Measurements from ENCODE around the gene TPO. TPM values are rescaled to one million over a fixed set of nuclear protein-coding genes. Genes with fewer than 3 reads are reported as not detected.
"Not testable (repeated sequence)": the region's sequence is repeated elsewhere in the genome, so short reads cannot be mapped to it uniquely, and the experiment has no call there.

Gene TPO
- total and polyA plus RNA-seq, 4 donors: not detected

DNA sequence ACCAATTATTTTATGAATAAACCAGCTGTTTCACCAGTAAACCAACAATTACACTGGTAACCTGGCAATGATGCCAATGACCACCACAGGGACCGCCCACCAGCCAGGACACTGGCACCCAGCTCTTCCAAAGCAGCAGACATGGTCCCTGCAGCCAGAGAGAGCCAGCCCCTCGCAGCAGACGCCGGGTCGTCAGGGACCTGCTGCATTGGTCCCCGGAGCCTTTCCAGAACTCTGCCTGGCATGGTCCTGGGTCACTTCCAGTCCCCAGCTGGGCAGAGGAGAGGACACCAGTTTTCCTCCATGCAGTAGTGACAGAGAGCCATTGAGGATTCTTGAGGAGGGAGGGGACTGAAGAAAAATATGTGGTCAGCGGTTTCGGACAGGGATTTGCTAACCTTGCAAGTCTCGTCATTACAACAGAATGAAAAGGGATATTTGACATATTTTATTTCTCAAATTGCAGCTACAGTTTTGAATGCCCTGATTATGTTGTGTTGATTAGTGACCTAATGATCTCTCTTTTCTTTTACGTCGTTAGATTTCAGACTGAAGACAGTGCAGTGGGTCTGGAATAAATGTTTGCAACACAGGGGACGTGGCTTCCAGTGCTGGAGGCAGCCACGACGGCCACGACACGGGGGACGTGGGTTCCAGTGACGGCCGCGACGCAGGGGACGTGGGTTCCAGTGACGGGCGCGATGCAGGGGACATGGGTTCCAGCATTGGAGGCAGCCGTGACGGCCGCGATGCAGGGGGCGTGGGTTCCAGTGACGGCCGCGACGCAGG lies 154.5 kb downstream of the TPO start:
- DNase-seq (ENCODE audit: low spot score): no peak
- no peaks in the 10 kb centered on the region for H3K4me1 ChIP-seq (ENCODE audit: control insufficient read depth in 4 of 4, insufficient read depth in 4 of 4, low read length in 3 of 4)
- TF ChIP-seq, protein P1, sequence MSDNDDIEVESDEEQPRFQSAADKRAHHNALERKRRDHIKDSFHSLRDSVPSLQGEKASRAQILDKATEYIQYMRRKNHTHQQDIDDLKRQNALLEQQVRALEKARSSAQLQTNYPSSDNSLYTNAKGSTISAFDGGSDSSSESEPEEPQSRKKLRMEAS (IDR thresholded peaks at IDR 0.05): no peak
- TF ChIP-seq RXRA (IDR thresholded peaks at IDR 0.05): no peak
- no peak for TF ChIP-seq GABPA (IDR thresholded peaks at IDR 0.05 in 1 of 2, conservative IDR thresholded peaks at IDR 0.05 in 1 of 2)
- no peak for TF ChIP-seq YY1 (IDR thresholded peaks at IDR 0.05)
- TF ChIP-seq SP1 (IDR thresholded peaks at IDR 0.05): no peak
- TF ChIP-seq FOXA2 (IDR thresholded peaks at IDR 0.05): no peak
- TF ChIP-seq NR2F2 (IDR thresholded peaks at IDR 0.05): no peak
- TF ChIP-seq HNF4A (conservative IDR thresholded peaks at IDR 0.05): no peak
- TF ChIP-seq HNF4G (IDR thresholded peaks at IDR 0.05): no peak
- no peak for TF ChIP-seq EGR1 (IDR thresholded peaks at IDR 0.05; ENCODE audit: low read depth in 2 of 2)
- TF ChIP-seq, protein P2, sequence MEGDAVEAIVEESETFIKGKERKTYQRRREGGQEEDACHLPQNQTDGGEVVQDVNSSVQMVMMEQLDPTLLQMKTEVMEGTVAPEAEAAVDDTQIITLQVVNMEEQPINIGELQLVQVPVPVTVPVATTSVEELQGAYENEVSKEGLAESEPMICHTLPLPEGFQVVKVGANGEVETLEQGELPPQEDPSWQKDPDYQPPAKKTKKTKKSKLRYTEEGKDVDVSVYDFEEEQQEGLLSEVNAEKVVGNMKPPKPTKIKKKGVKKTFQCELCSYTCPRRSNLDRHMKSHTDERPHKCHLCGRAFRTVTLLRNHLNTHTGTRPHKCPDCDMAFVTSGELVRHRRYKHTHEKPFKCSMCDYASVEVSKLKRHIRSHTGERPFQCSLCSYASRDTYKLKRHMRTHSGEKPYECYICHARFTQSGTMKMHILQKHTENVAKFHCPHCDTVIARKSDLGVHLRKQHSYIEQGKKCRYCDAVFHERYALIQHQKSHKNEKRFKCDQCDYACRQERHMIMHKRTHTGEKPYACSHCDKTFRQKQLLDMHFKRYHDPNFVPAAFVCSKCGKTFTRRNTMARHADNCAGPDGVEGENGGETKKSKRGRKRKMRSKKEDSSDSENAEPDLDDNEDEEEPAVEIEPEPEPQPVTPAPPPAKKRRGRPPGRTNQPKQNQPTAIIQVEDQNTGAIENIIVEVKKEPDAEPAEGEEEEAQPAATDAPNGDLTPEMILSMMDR (IDR thresholded peaks at IDR 0.05; ENCODE audit: low read depth, low read length, missing input control): no peak
- TF ChIP-seq, protein P3, sequence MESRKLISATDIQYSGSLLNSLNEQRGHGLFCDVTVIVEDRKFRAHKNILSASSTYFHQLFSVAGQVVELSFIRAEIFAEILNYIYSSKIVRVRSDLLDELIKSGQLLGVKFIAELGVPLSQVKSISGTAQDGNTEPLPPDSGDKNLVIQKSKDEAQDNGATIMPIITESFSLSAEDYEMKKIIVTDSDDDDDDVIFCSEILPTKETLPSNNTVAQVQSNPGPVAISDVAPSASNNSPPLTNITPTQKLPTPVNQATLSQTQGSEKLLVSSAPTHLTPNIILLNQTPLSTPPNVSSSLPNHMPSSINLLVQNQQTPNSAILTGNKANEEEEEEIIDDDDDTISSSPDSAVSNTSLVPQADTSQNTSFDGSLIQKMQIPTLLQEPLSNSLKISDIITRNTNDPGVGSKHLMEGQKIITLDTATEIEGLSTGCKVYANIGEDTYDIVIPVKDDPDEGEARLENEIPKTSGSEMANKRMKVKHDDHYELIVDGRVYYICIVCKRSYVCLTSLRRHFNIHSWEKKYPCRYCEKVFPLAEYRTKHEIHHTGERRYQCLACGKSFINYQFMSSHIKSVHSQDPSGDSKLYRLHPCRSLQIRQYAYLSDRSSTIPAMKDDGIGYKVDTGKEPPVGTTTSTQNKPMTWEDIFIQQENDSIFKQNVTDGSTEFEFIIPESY (IDR thresholded peaks at IDR 0.05): no peak
- TF ChIP-seq TAF1 (conservative IDR thresholded peaks at IDR 0.05): no peak
- no peak for TF ChIP-seq JUND (IDR thresholded peaks at IDR 0.05)
- no peak for TF ChIP-seq FOXA1 (IDR thresholded peaks at IDR 0.05)
- no peak for TF ChIP-seq RAD21 (IDR thresholded peaks at IDR 0.05)
- TF ChIP-seq, protein P4, sequence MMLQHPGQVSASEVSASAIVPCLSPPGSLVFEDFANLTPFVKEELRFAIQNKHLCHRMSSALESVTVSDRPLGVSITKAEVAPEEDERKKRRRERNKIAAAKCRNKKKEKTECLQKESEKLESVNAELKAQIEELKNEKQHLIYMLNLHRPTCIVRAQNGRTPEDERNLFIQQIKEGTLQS (IDR thresholded peaks at IDR 0.05): no peak
- TF ChIP-seq, protein P5, sequence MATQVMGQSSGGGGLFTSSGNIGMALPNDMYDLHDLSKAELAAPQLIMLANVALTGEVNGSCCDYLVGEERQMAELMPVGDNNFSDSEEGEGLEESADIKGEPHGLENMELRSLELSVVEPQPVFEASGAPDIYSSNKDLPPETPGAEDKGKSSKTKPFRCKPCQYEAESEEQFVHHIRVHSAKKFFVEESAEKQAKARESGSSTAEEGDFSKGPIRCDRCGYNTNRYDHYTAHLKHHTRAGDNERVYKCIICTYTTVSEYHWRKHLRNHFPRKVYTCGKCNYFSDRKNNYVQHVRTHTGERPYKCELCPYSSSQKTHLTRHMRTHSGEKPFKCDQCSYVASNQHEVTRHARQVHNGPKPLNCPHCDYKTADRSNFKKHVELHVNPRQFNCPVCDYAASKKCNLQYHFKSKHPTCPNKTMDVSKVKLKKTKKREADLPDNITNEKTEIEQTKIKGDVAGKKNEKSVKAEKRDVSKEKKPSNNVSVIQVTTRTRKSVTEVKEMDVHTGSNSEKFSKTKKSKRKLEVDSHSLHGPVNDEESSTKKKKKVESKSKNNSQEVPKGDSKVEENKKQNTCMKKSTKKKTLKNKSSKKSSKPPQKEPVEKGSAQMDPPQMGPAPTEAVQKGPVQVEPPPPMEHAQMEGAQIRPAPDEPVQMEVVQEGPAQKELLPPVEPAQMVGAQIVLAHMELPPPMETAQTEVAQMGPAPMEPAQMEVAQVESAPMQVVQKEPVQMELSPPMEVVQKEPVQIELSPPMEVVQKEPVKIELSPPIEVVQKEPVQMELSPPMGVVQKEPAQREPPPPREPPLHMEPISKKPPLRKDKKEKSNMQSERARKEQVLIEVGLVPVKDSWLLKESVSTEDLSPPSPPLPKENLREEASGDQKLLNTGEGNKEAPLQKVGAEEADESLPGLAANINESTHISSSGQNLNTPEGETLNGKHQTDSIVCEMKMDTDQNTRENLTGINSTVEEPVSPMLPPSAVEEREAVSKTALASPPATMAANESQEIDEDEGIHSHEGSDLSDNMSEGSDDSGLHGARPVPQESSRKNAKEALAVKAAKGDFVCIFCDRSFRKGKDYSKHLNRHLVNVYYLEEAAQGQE (IDR thresholded peaks at IDR 0.05): no peak
- no peaks in the 10 kb centered on the region for H3K27me3 ChIP-seq (ENCODE audit: control insufficient read depth in 4 of 4, insufficient read depth in 4 of 4, low read length in 3 of 4)
- no peak overlapping the region for H3K4me3 ChIP-seq (ENCODE audit: low read depth in 1 of 3, low read length in 3 of 3)
- WGBS: 95% methylated on average over 34 of the region's 34 CpGs
- no peaks in the 10 kb centered on the region for H3K9me3 ChIP-seq (ENCODE audit: control insufficient read depth in 4 of 4, low read length in 3 of 4)
- no peak overlapping the region for H3K9ac ChIP-seq (ENCODE audit: low read depth in 1 of 2, low read length in 2 of 2)
- no peaks in the 10 kb centered on the region for H3K36me3 ChIP-seq (ENCODE audit: control insufficient read depth in 4 of 4, insufficient read depth in 3 of 4, low read depth in 1 of 4, low read length in 3 of 4)
- H3K27ac ChIP-seq (ENCODE audit: low read depth in 1 of 2, low read length in 2 of 2): no peak overlapping the region

DNA sequence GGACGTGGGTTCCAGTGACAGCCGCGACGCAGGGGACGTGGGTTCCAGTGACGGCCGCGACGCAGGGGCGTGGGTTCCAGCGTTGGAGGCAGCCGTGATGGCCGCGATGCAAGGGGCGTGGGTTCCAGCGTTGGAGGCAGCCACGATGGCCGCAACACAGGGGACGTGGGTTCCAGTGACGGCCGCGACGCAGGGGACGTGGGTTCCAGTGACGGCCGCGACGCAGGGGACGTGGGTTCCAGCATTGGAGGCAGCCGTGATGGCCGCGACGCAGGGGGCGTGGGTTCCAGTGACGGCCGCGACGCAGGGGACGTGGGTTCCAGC lies 155.0 kb downstream of the TPO start:
- H3K27me3 ChIP-seq (ENCODE audit: control insufficient read depth in 4 of 4, insufficient read depth in 4 of 4, low read length in 3 of 4); H3K36me3 ChIP-seq (ENCODE audit: control insufficient read depth in 4 of 4, insufficient read depth in 3 of 4, low read depth in 1 of 4, low read length in 3 of 4); H3K9ac ChIP-seq (ENCODE audit: low read depth in 1 of 2, low read length in 2 of 2); H3K9me3 ChIP-seq (ENCODE audit: control insufficient read depth in 4 of 4, low read length in 3 of 4); DNase-seq (ENCODE audit: low spot score); H3K4me1 ChIP-seq (ENCODE audit: control insufficient read depth in 4 of 4, insufficient read depth in 4 of 4, low read length in 3 of 4); H3K27ac ChIP-seq (ENCODE audit: low read depth in 1 of 2, low read length in 2 of 2); H3K4me3 ChIP-seq (ENCODE audit: low read depth in 1 of 3, low read length in 3 of 3): not testable (repeated sequence)
- WGBS: 97% methylated on average over 39 of the region's 39 CpGs

All from liver (tissue), 9 donors.